Body of pancreas (tissue), 4 donors: Measurements from ENCODE around the gene CTNND1. TPM values are rescaled to one million over a fixed set of nuclear protein-coding genes. Genes with fewer than 3 reads are reported as not detected.

Experiments used
- ATAC-seq: fragments of 150-250 bp; one replicate; pipeline ENCODE4 v1.9.1; 2016
- DNase-seq, 4 donors: peaks; one replicate each; pipeline ENCODE4 v3.0.0-alpha.2; 2019
- H3K27ac ChIP-seq, 4 donors: fragments of 200-600 bp; sonication (generic); 1 replicate in 3 of 4; 2 replicates in 1 of 4; pipeline versions ENCODE4 v1.5.1 to v1.6.1; 2016 to 2019; ENCODE audit warnings: mild to moderate bottlenecking in 1 of 4, mixed read lengths in 1 of 4, moderate library complexity in 1 of 4
- H3K27me3 ChIP-seq, 2 donors: fragments of 200-600 bp; sonication (generic); one replicate each; pipeline ENCODE4 v1.6.0; 2016; ENCODE audit warnings: mild to moderate bottlenecking in 1 of 2
- H3K36me3 ChIP-seq, 2 donors: fragments of 200-600 bp; sonication (generic); replicated peaks in 1 of 2; 2 replicates each; pipeline ENCODE4 v1.5.1; 2016; ENCODE audit warnings: low read depth in 2 of 2; ENCODE audit not compliant: insufficient read depth in 1 of 2
- H3K4me1 ChIP-seq: fragments of 200-600 bp; sonication (generic); one replicate; pipeline ENCODE4 v1.6.0; 2016
- H3K4me3 ChIP-seq, 2 donors: fragments of 200-600 bp; sonication (generic); 1 replicate in 1 of 2; 2 replicates in 1 of 2; pipeline ENCODE4 v1.5.1; 2016 to 2019
- H3K9me3 ChIP-seq, 3 donors: fragments of 200-600 bp; sonication (generic); 1 replicate in 2 of 3; 2 replicates in 1 of 3; pipeline ENCODE4 v1.5.1; 2016
- POLR2A ChIP-seq, 3 donors: fragments of 450-650 bp; IDR thresholded peaks; one replicate each; pipeline ENCODE4 v1.6.1; 2016; ENCODE audit warnings: antibody characterized with exemption in 3 of 3, mild to moderate bottlenecking in 2 of 3
- WGBS, 2 donors: methylation state at CpG; one replicate each; pipeline ENCODE4 v1.1.5; 2017; 5-methylcytosine and 5-hydroxymethylcytosine counted together
- intact Hi-C: fragments of 100-400 bp; cut with DNase I; formaldehyde crosslinking; loops from one replicate; pipeline ENCODE4 v1.15.1; 2023
- total RNA-seq, 2 donors: library from RNA; depleted of rRNA; stranded (reverse); fragments of >200 nt; gene quantifications; one replicate each; pipeline ENCODE4 v1.1.0, GENCODE V29; 2016
- TF ChIP-seq, protein P1 (sequence below), 7 experiments: fragments of 450-650 bp in 4 of 7; fragments of 200-600 bp in 3 of 7; sonication (generic) in 3 of 7; IDR thresholded peaks; one replicate each; pipeline ENCODE4 v1.5.1; 2016 to 2019; ENCODE audit warnings: antibody characterized with exemption in 7 of 7

The CTNND1 gene
- total RNA-seq, 2 donors from 2014 or later, result 115 to 178 TPM

DNA sequence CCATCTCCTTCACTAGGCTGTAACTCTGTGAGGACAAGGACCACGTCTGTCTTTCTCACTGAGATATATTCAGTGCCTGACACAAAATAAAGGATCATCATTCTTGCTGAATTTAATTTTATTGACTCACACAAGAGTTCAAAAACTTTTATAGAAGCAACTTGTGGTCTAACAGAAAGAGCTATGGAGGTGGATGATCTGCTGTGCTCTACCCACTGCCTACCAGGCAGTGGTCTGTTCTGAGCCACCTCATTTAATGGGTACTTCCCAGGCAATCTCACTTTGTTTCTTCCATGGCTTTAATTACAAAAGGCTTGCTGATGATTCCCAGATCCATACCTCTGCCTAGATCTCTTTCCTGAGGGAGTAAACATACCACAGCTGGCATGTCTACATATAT, 14.7 kb upstream of the CTNND1 start:
- H3K36me3 ChIP-seq, result no peaks in the 10 kb centered on the region
- no peaks in the 10 kb centered on the region for H3K9me3 ChIP-seq
- ATAC-seq (no peak), DNase-seq (no peak)
- TF ChIP-seq POLR2A (IDR thresholded peaks at IDR 0.05), result no peak
- TF ChIP-seq, protein P1, sequence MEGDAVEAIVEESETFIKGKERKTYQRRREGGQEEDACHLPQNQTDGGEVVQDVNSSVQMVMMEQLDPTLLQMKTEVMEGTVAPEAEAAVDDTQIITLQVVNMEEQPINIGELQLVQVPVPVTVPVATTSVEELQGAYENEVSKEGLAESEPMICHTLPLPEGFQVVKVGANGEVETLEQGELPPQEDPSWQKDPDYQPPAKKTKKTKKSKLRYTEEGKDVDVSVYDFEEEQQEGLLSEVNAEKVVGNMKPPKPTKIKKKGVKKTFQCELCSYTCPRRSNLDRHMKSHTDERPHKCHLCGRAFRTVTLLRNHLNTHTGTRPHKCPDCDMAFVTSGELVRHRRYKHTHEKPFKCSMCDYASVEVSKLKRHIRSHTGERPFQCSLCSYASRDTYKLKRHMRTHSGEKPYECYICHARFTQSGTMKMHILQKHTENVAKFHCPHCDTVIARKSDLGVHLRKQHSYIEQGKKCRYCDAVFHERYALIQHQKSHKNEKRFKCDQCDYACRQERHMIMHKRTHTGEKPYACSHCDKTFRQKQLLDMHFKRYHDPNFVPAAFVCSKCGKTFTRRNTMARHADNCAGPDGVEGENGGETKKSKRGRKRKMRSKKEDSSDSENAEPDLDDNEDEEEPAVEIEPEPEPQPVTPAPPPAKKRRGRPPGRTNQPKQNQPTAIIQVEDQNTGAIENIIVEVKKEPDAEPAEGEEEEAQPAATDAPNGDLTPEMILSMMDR (IDR thresholded peaks at IDR 0.05), result no peak
- WGBS, 2 donors, result 83 to 90% methylated on average over 1 of the region's 1 CpG
- peaks cover 16% of the 10 kb centered on the region for H3K4me1 ChIP-seq
- no peak overlapping the region for H3K4me3 ChIP-seq
- no peak overlapping the region for H3K27ac ChIP-seq
- no peaks in the 10 kb centered on the region for H3K27me3 ChIP-seq
- intact Hi-C loops, result no loop called here

DNA sequence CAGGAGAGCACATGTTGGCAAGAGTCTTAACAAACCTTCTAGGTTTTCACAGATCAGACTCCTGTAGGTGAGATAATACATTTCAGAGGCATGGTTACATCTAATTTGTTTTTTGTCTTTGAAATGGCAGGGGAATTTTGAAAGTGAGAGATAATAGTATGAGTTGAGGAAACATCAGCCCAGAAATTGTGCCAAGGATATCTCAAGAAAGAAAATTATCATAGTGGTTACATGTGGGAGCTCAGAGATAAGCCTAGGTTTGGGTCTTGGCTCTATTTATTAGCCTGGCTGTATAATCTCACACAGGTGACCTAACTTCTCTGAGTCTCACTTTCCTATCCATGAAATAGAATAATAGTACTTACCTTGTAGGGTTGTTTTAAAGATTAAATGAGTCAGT, 10.4 kb upstream of the CTNND1 start:
- ATAC-seq (no peak), DNase-seq (no peak)
- H3K27me3 ChIP-seq, result no peaks in the 10 kb centered on the region
- TF ChIP-seq, protein P1 (IDR thresholded peaks at IDR 0.05), result no peak
- no peak for TF ChIP-seq POLR2A (IDR thresholded peaks at IDR 0.05)
- no peaks in the 10 kb centered on the region for H3K36me3 ChIP-seq
- no peaks in the 10 kb centered on the region for H3K9me3 ChIP-seq
- peaks cover 9% of the 10 kb centered on the region for H3K4me1 ChIP-seq
- intact Hi-C loops, result loop anchor here (5.0 kb wide), 1 partner anchor 51 kb away; no protein-coding TSS in a partner anchor
- H3K4me3 ChIP-seq, result no peak overlapping the region
- H3K27ac ChIP-seq, result peak overlapping the region in 2 of 4 donors; percentile 10 to 22

DNA sequence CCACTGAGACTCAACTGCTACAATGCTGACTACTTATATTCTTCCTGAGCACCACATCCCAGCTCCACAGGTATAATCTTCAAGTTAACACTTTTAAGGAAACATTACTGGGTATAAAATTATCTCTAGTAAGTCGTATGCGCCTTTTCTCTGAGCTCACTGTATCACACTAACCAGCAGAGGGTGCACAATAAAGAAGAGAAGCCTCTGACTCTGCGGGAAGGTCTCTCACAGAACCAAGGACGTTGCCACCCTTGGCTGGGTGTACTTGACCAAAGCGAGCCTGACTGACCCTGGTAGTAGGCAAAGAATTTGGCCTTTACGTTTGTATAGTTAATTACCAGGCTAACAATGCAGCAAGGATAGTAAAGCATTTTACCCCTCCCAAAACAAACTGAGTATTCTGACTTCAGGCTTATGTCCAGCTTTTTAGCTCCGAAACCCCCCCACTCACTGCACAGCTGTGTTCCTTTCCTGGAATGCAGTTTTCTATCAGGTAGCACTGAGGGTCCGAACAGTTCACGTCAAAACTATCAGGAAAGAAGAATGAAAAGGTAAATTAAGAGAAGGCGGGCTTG, 9.8 kb upstream of the CTNND1 start, which contains the start of gene BTBD18:
Gene BTBD18 (minus strand): TSS at position 144 of the 578 bp plus-strand sequence. CDS start 631 bp downstream, outside the sequence.
- ATAC-seq, result peak; percentile 94

DNA sequence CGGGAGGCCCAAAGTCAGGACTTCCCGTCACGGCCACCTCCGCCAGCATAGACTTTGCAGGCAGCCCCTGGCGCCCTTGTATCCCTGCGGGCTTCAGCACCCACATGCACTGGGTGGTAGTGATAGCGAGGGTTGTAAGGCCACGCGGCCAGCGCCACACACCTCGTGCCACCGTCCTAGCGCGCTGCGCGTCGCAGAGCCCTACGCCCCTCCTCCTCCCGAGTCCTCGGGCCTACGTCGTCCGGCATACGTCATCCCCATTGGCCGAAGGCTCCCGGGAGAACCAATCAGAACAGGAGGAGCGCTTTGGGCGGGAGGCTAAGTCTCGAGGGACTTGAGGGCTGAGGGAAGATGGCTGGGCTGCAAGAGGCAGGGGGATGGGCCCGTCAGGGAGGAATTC, 8.6 kb upstream of the CTNND1 start:
- DNase-seq, result no peak
- Histone ChIP-seq H3K4me1 (peaks cover 12% of the 10 kb centered on the region), H3K36me3 (no peaks in the 10 kb centered on the region), H3K27me3 (no peaks in the 10 kb centered on the region), H3K9me3 (no peaks in the 10 kb centered on the region), H3K27ac (no peak overlapping the region), H3K4me3 (no peak overlapping the region)
- ATAC-seq, result no peak
- TF ChIP-seq POLR2A (IDR thresholded peaks at IDR 0.05), result no peak
- TF ChIP-seq, protein P1 (IDR thresholded peaks at IDR 0.05), result no peak
- intact Hi-C loops, result loop anchor here (5.0 kb wide), 1 partner anchor 49 kb away; no protein-coding TSS in a partner anchor
- 91 to 96% methylated on average over 18 to 23 of the region's 30 CpGs for WGBS, 2 donors

More for the DNA sequence above, 9.8 kb upstream of the CTNND1 start, which contains the start of gene BTBD18:
- intact Hi-C loops, result loop anchor here (5.0 kb wide), 1 partner anchor 51 kb away; no protein-coding TSS in a partner anchor
- Histone ChIP-seq H3K4me3 (no peak within 1 kb of the TSS), H3K27ac (peak within 1 kb of the TSS in 2 of 4 donors; percentile 10 to 22), H3K9me3 (no peaks in the 10 kb centered on the region), H3K36me3 (no peaks in the 10 kb centered on the region), H3K4me1 (peaks cover 12% of the 10 kb centered on the region), H3K27me3 (no peaks in the 10 kb centered on the region)
- DNase-seq, result peak; percentile 56 to 75 (median 68)
- WGBS, 2 donors, result 27 to 29% methylated on average over 10 of the region's 10 CpGs
- TF ChIP-seq POLR2A (IDR thresholded peaks at IDR 0.05), result no peak
- TF ChIP-seq, protein P1 (IDR thresholded peaks at IDR 0.05), result peak; percentile 14 to 77 (median 74)

DNA sequence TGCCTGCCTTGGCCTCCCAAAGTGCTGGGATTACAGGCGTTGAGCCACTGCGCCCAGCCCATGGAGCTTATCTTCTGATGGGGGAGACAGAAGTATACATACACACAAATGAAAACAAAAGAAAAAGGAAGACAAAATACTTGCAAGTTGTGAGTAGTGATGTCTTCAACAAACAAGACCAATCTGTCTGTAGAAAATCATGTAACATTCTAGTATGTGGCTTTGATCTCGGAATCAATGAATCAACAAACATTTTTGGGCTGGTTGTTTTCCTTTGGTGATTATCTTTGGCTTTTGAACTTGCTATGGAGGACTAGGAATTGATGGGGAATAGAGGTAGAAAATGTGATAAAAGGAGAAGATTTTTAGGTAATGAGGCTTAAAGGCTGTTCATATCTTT, 3.4 kb upstream of the CTNND1 start:
- no peak for TF ChIP-seq POLR2A (IDR thresholded peaks at IDR 0.05)
- TF ChIP-seq, protein P1 (IDR thresholded peaks at IDR 0.05), result no peak
- Histone ChIP-seq H3K27me3 (no peaks in the 10 kb centered on the region), H3K4me3 (no peak overlapping the region), H3K36me3 (no peaks in the 10 kb centered on the region), H3K9me3 (no peaks in the 10 kb centered on the region), H3K4me1 (peaks cover 6% of the 10 kb centered on the region), H3K27ac (no peak overlapping the region)
- no peak for ATAC-seq
- DNase-seq, result no peak
- WGBS, 2 donors, result 56 to 60% methylated on average over 3 of the region's 3 CpGs
- intact Hi-C loops, result no loop called here
